ENCODE data around the gene DCAF15. TPM values are rescaled to one million over a fixed set of nuclear protein-coding genes. Genes with fewer than 3 reads are reported as not detected.
A peak's percentile ranks its signal among the peaks of the same experiment; 100 is the strongest.

Gene DCAF15
- polyA plus RNA-seq, 1 of the 3 experiments (the other 2 are of a cell fraction): 55.6 TPM

- TF ChIP-seq IRF3 (IDR thresholded peaks at IDR 0.05; ENCODE audit: low read depth, low read length) (no peak), RAD21 (IDR thresholded peaks at IDR 0.05; ENCODE audit: low read length) (no peak)
Measured at GRCh38 chr19:13959141-13959961, 7.0 kb downstream of the DCAF15 start (continued).

- ChIA-PET POLR2A (interaction anchor here (1.1 kb wide), 1 partner anchor 10 kb away, joined by 5 read pairs; no protein-coding TSS in a partner anchor), CTCF (interaction anchor here (0.6 to 2.2 kb wide), 9 partner anchors 19 to 80 kb away, joined by 3 to 10 read pairs (median 5); partner anchors contain the start of genes IL27RA and PODNL1)
- no peaks in the 10 kb centered on the region for H3K9me2 ChIP-seq
- H3K9ac ChIP-seq: no peak overlapping the region
- H4K20me1 ChIP-seq (ENCODE audit: insufficient read depth): no peaks in the 10 kb centered on the region
- peaks cover 10% of the 10 kb centered on the region; the same call in 1 of the 2 replicates for H3K79me2 ChIP-seq (ENCODE audit: insufficient read depth)
- H3K4me3 ChIP-seq (ENCODE audit: low read depth in 2 of 2, low read length in 1 of 2): no peak overlapping the region
- peaks cover 0 to 9% of the 10 kb centered on the region in 2 experiments; a peak in 1 of 4 replicates for H3K4me1 ChIP-seq (ENCODE audit: control insufficient read depth in 1 of 2, insufficient read depth in 2 of 2, low read depth in 1 of 2, low read length in 1 of 2)
- H3K4me2 ChIP-seq: no peak overlapping the region
- H3K27ac ChIP-seq (ENCODE audit: low read depth in 2 of 2, low read length in 1 of 2): no peak overlapping the region
- DNase-seq: peak; percentile 84
- 100% methylated on average over 3 of the region's 27 CpGs for WGBS (ENCODE audit: low lambda C conversion rate)
- H3K36me3 ChIP-seq (replicated peaks in 1 of 2; ENCODE audit: control insufficient read depth in 1 of 2, insufficient read depth in 2 of 2, low read length in 1 of 2): peaks cover 1 to 51% of the 10 kb centered on the region in 2 experiments
- no peaks in the 10 kb centered on the region for H3K9me3 ChIP-seq
- H2AFZ ChIP-seq (ENCODE audit: low read depth): no peak overlapping the region
- no peaks in the 10 kb centered on the region for H3K27me3 ChIP-seq (ENCODE audit: insufficient read depth)
- H3F3A ChIP-seq (replicated peaks; ENCODE audit: insufficient read depth): peaks cover 7% of the 10 kb centered on the region
- no peak for TF ChIP-seq JUND (IDR thresholded peaks at IDR 0.05)
- TF ChIP-seq MAX (IDR thresholded peaks at IDR 0.05; ENCODE audit: low read depth): no peak
- TF ChIP-seq TCF12 (IDR thresholded peaks at IDR 0.05): no peak
- peak; percentile 11; the same call in 1 of the 2 replicates for TF ChIP-seq SMC3 (IDR thresholded peaks at IDR 0.05; ENCODE audit: low read depth, low read length)
- TF ChIP-seq, protein P1, sequence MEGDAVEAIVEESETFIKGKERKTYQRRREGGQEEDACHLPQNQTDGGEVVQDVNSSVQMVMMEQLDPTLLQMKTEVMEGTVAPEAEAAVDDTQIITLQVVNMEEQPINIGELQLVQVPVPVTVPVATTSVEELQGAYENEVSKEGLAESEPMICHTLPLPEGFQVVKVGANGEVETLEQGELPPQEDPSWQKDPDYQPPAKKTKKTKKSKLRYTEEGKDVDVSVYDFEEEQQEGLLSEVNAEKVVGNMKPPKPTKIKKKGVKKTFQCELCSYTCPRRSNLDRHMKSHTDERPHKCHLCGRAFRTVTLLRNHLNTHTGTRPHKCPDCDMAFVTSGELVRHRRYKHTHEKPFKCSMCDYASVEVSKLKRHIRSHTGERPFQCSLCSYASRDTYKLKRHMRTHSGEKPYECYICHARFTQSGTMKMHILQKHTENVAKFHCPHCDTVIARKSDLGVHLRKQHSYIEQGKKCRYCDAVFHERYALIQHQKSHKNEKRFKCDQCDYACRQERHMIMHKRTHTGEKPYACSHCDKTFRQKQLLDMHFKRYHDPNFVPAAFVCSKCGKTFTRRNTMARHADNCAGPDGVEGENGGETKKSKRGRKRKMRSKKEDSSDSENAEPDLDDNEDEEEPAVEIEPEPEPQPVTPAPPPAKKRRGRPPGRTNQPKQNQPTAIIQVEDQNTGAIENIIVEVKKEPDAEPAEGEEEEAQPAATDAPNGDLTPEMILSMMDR (IDR thresholded peaks at IDR 0.05): peak; percentile 42
- TF ChIP-seq REST (IDR thresholded peaks at IDR 0.05; ENCODE audit: low read depth, low read length): no peak
- TF ChIP-seq FOXJ3 (CRISPR knock-in tag; IDR thresholded peaks at IDR 0.05): no peak
- TF ChIP-seq FOXM1 (IDR thresholded peaks at IDR 0.05; ENCODE audit: low read depth): no peak
Measured at GRCh38 chr19:13959962-13960862, 7.9 kb downstream of the DCAF15 start.

Measured in SK-N-SH (cell line).